Esophagus squamous epithelium (tissue), 4 donors: ENCODE results near the gene PLOD2.

ENCODE experiments used
- CTCF ChIP-seq, 6 experiments: fragments of 450-650 bp in 4 of 6; fragments of 200-600 bp in 2 of 6; sonication (generic) in 2 of 6; IDR thresholded peaks; one replicate each; pipeline ENCODE4 v1.5.1; 2016 to 2019; ENCODE audit warnings: antibody characterized with exemption in 6 of 6, mild to moderate bottlenecking in 4 of 6, moderate library complexity in 4 of 6
- POLR2A ChIP-seq, 4 donors: fragments of 450-650 bp; IDR thresholded peaks; one replicate each; pipeline ENCODE4 v1.6.1; 2017; ENCODE audit warnings: antibody characterized with exemption in 4 of 4, mild to moderate bottlenecking in 4 of 4, moderate library complexity in 3 of 4

DNA sequence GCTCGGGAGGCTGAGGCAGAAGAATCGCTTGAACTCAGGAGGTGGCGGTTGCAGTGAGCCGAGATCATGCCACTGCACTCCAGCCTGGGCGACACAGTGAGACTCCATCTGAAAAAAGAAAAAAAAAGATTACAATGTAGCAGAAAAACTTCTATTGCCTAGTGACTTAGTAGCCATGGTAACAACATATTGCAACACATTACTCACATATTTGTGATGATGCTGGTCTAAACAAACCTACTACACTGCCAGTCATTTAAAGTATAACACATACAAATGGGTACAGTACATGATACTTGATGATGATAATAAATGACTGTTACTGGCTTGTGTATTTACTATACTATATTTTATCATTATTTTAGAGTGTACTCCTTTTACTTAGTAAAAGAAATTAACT, 125.6 kb downstream of the PLOD2 start:
- no peak for TF ChIP-seq CTCF (IDR thresholded peaks at IDR 0.05)
- no peak for TF ChIP-seq POLR2A (IDR thresholded peaks at IDR 0.05)
